Esophagus (tissue), 2 donors: ENCODE results near the gene MAP2K5. TPM values are rescaled to one million over a fixed set of nuclear protein-coding genes. Genes with fewer than 3 reads are reported as not detected.

Experiments used
- H3K27ac ChIP-seq, 2 donors: one replicate each; pipeline ENCODE4 v1.5.1; 2013; ENCODE audit warnings: low read depth in 2 of 2, mild to moderate bottlenecking in 2 of 2, inconsistent platforms in 1 of 2, low read length in 1 of 2, moderate library complexity in 1 of 2
- H3K27me3 ChIP-seq, 2 donors: one replicate each; pipeline ENCODE4 v1.6.1; 2013; ENCODE audit warnings: low read length in 2 of 2, control low read depth in 1 of 2, mild to moderate bottlenecking in 1 of 2; ENCODE audit not compliant: insufficient read depth in 2 of 2, control insufficient read depth in 1 of 2
- H3K36me3 ChIP-seq, 2 donors: one replicate each; pipeline ENCODE4 v1.6.1; 2013; ENCODE audit warnings: low read length in 1 of 2; ENCODE audit not compliant: control insufficient read depth in 2 of 2, insufficient read depth in 2 of 2
- H3K4me1 ChIP-seq, 2 donors: one replicate each; pipeline ENCODE4 v1.6.1; 2013; ENCODE audit warnings: low read length in 1 of 2; ENCODE audit not compliant: control insufficient read depth in 2 of 2, insufficient read depth in 2 of 2
- H3K4me3 ChIP-seq, 2 donors: one replicate each; pipeline ENCODE4 v1.5.1; 2013; ENCODE audit warnings: low read length in 2 of 2, mild to moderate bottlenecking in 2 of 2, low read depth in 1 of 2, moderate library complexity in 1 of 2
- H3K9me3 ChIP-seq, 2 donors: one replicate each; pipeline ENCODE4 v1.6.1; 2013; ENCODE audit warnings: mild to moderate bottlenecking in 2 of 2, low read depth in 1 of 2, low read length in 1 of 2, moderate library complexity in 1 of 2; ENCODE audit not compliant: control insufficient read depth in 2 of 2, insufficient read depth in 1 of 2
- WGBS, 2 donors: extraction: QIAGEN DNeasy Blood & Tissue Kit; methylation state at CpG; one replicate each; pipeline ENCODE4 v1.1.7; 2013; 5-methylcytosine and 5-hydroxymethylcytosine counted together
- polyA plus RNA-seq, 2 donors: library from polyadenylated mRNA; stranded (reverse); fragments of 200-250 nt; gene quantifications; one replicate each; pipeline ENCODE4 v1.2.3, GENCODE V29; 2013
- donor health status: healthy with polysubstance abuse.
- donor health status: Bipolar disorder and iron deficiency.

Gene MAP2K5
- polyA plus RNA-seq, 2 donors, result 3.2 to 5.0 TPM

DNA sequence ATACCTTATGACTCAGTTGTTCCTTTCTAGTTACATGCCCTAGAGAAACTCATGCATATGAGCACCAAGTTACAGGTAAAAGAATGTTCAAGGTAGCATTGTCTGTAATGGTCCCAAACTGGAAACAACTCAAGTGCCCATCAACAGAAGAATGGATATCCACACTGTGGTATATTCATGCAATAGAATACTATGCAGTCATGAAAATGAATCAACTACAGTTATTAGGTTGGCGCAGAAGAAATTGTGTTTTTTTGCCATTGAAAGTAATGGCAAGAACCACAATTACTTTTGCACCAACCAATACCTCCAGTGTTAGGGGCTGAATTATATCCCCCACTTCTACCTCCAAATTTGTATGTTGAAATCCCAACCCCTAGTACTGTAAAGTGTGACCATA, 307.0 kb downstream of the MAP2K5 start:
- Histone ChIP-seq H3K4me1 (peaks cover 0 to 2% of the 10 kb centered on the region in 2 donors), H3K27me3 (no peaks in the 10 kb centered on the region), H3K36me3 (no peaks in the 10 kb centered on the region), H3K4me3 (no peak overlapping the region), H3K9me3 (no peaks in the 10 kb centered on the region), H3K27ac (no peak overlapping the region)
- WGBS, 2 donors, result 96 to 98% methylated on average over 1 of the region's 1 CpG

GRCh38 chr15:67850336-67850735, 307.8 kb downstream of the MAP2K5 start:
- Histone ChIP-seq H3K4me1 (peaks cover 0 to 2% of the 10 kb centered on the region in 2 donors), H3K9me3 (no peaks in the 10 kb centered on the region), H3K27me3 (no peaks in the 10 kb centered on the region), H3K36me3 (no peaks in the 10 kb centered on the region), H3K4me3 (no peak overlapping the region), H3K27ac (no peak overlapping the region)
- 59 to 60% methylated on average over 7 of the region's 7 CpGs for WGBS, 2 donors

GRCh38 chr15:67850994-67851571, 308.6 kb downstream of the MAP2K5 start:
- Histone ChIP-seq H3K4me1 (peaks cover 0 to 2% of the 10 kb centered on the region in 2 donors), H3K27me3 (no peaks in the 10 kb centered on the region), H3K27ac (no peak overlapping the region), H3K4me3 (no peak overlapping the region), H3K36me3 (no peaks in the 10 kb centered on the region), H3K9me3 (no peaks in the 10 kb centered on the region)
- WGBS, 2 donors, result 48 to 61% methylated on average over 4 of the region's 4 CpGs

- no peak overlapping the region for H3K27ac ChIP-seq
- H3K4me1 ChIP-seq, result peaks cover 0 to 2% of the 10 kb centered on the region in 2 donors
- H3K4me3 ChIP-seq, result no peak overlapping the region
- H3K9me3 ChIP-seq, result no peaks in the 10 kb centered on the region
- no peaks in the 10 kb centered on the region for H3K27me3 ChIP-seq
- WGBS, 2 donors, result 75 to 88% methylated on average over 3 of the region's 3 CpGs
- H3K36me3 ChIP-seq, result no peaks in the 10 kb centered on the region
Measured at GRCh38 chr15:67852418-67852817, 309.9 kb downstream of the MAP2K5 start.

DNA sequence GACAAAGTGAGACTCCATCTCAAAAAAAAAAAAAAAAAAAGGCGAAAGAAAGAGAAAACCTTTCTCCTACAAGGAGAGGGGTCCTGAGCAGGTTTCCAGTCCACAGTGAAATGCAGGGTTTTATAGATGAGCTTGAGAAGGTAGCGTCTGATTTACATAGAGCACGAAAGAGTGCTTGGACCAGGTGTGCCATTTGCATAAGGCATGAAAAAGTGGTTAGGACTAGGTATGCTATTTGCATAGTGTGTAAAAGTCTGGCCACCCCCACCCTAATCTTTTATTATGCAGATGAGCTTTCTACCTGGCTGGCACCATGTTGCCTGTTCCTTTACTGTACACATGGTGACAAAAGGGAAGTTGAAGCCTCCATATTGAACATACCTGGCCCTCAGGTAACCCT, 311.0 kb downstream of the MAP2K5 start:
- H3K36me3 ChIP-seq, result no peaks in the 10 kb centered on the region
- peaks cover 0 to 2% of the 10 kb centered on the region in 2 donors for H3K4me1 ChIP-seq
- no peak overlapping the region for H3K4me3 ChIP-seq
- H3K27me3 ChIP-seq, result no peaks in the 10 kb centered on the region
- WGBS, 2 donors, result 83 to 86% methylated on average over 3 of the region's 3 CpGs
- no peaks in the 10 kb centered on the region for H3K9me3 ChIP-seq
- H3K27ac ChIP-seq, result no peak overlapping the region

DNA sequence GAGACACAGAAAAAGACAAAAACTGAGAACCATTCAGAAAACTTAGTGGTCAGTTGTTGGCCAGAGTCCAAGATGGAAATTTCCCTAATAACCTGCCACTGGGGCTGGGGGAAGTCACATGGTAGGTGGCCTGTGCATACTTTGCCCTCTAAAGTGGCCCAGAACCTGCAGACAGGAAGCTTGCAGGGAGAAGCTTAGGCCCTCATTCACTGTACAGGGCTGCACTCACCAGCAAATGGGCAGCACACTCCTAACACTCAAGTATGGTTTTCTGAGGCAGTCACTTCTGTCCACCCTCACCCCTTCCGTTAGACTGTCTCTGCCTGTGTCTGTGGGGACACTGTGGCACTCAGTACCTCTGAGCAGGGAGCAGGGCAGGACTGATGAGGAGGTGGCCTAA, 311.9 kb downstream of the MAP2K5 start:
- Histone ChIP-seq H3K9me3 (no peaks in the 10 kb centered on the region), H3K27me3 (no peaks in the 10 kb centered on the region), H3K4me1 (peaks cover 0 to 2% of the 10 kb centered on the region in 2 donors), H3K36me3 (no peaks in the 10 kb centered on the region), H3K27ac (no peak overlapping the region), H3K4me3 (no peak overlapping the region)
- WGBS, 2 donors, result 81 to 92% methylated on average over 1 of the region's 1 CpG

GRCh38 chr15:67855842-67856241, 313.3 kb downstream of the MAP2K5 start:
- 67 to 78% methylated on average over 3 of the region's 3 CpGs for WGBS, 2 donors
- Histone ChIP-seq H3K4me3 (no peak overlapping the region), H3K9me3 (no peaks in the 10 kb centered on the region), H3K27me3 (no peaks in the 10 kb centered on the region), H3K36me3 (no peaks in the 10 kb centered on the region), H3K4me1 (peaks cover 0 to 2% of the 10 kb centered on the region in 2 donors), H3K27ac (no peak overlapping the region)

Other genes with a start within 250 kb of the MAP2K5 start
- gene C15orf61, start 21.6 kb upstream of the MAP2K5 start, polyA plus RNA-seq, result 1 to 10 TPM in 1 of 2 donors, under 1 TPM in 1; 0.92 to 1.8 TPM